IMR-90 (cell line): ENCODE measurements around the gene EXOC4. TPM values are rescaled to one million over a fixed set of nuclear protein-coding genes. Genes with fewer than 3 reads are reported as not detected.

Source experiments
- ATAC-seq: fragments of 200-7000 bp; cut with Tn5 transposase; 2 replicates; pipeline ENCODE4 v1.9.1; 2020; ENCODE audit warnings: low read depth, mild to moderate bottlenecking, moderate library complexity
- BruUV-seq: library from RNA; stranded (reverse); fragments of 400-500 nt; replicated peaks from 2 replicates; lab custom pipeline; 2021; lab: Mats Ljungman, UMichigan
- CTCF ChIA-PET: fragments of 300-600 bp; formaldehyde crosslinking; extraction: SDS; loops from one replicate; lab custom pipeline; 2021; ENCODE audit warnings: antibody characterized with exemption; lab: Yijun Ruan, JAX
- POLR2A ChIA-PET: fragments of 300-600 bp; sonication (Branson Sonifier 250); formaldehyde crosslinking; loops from one replicate; lab custom pipeline; 2022; ENCODE audit warnings: antibody characterized with exemption; ENCODE audit not compliant: unreplicated experiment; lab: Charles Lee
- DNase-seq: peaks from one replicate; pipeline ENCODE4 v3.0.0; 2013
- H2AFZ ChIP-seq: replicated peaks from 2 replicates; pipeline ENCODE3; 2013; ENCODE audit warnings: low read length, mild to moderate bottlenecking; ENCODE audit not compliant: poor library complexity
- H2AK5ac ChIP-seq: 2 replicates; pipeline ENCODE4 v1.6.1; 2013; ENCODE audit warnings: low read depth, low read length, inconsistent platforms
- H2AK9ac ChIP-seq: replicated peaks from 2 replicates; pipeline ENCODE3; 2013; ENCODE audit warnings: mild to moderate bottlenecking, low read depth, low read length, moderate library complexity; ENCODE audit not compliant: poor library complexity
- H2BK120ac ChIP-seq: 2 replicates; pipeline ENCODE4 v1.6.1; 2013; ENCODE audit warnings: low read depth, low read length, inconsistent platforms
- H2BK15ac ChIP-seq: 3 replicates; pipeline ENCODE4 v1.6.1; 2013; ENCODE audit warnings: low read depth, low read length, inconsistent platforms
- H2BK20ac ChIP-seq: 2 replicates; pipeline ENCODE4 v1.6.1; 2013; ENCODE audit warnings: low read depth, mild to moderate bottlenecking, inconsistent platforms, low read length, moderate library complexity
- H2BK5ac ChIP-seq: 2 replicates; pipeline ENCODE4 v1.6.1; 2013; ENCODE audit warnings: mild to moderate bottlenecking, low read depth, low read length, inconsistent platforms; ENCODE audit not compliant: poor library complexity, severe bottlenecking
- H3K14ac ChIP-seq: replicated peaks from 2 replicates; pipeline ENCODE4 v1.6.1; 2013; ENCODE audit warnings: low read depth, low read length, inconsistent platforms
- H3K18ac ChIP-seq: 2 replicates; pipeline ENCODE4 v1.6.1; 2013; ENCODE audit warnings: low read depth, low read length, control low read depth
- H3K23ac ChIP-seq: 2 replicates; pipeline ENCODE4 v1.6.1; 2013; ENCODE audit warnings: low read depth, low read length, inconsistent platforms
- H3K27ac ChIP-seq: 2 replicates; pipeline ENCODE4 v1.5.1; 2013; ENCODE audit warnings: mild to moderate bottlenecking, control low read depth, low read length; ENCODE audit not compliant: insufficient read depth
- H3K27me3 ChIP-seq: 2 replicates; pipeline ENCODE4 v1.6.1; 2013; ENCODE audit warnings: low read length; ENCODE audit not compliant: control insufficient read depth, insufficient read depth
- H3K36me3 ChIP-seq: 2 replicates; pipeline ENCODE4 v1.6.1; 2013; ENCODE audit warnings: low read length, mixed read lengths; ENCODE audit not compliant: control insufficient read depth, insufficient read depth
- H3K4ac ChIP-seq: 2 replicates; pipeline ENCODE4 v1.6.1; 2013; ENCODE audit warnings: low read depth, low read length, inconsistent platforms
- H3K4me1 ChIP-seq: 2 replicates; pipeline ENCODE4 v1.6.1; 2013; ENCODE audit warnings: low read length, mixed read lengths; ENCODE audit not compliant: control insufficient read depth, insufficient read depth
- H3K4me2 ChIP-seq: 2 replicates; pipeline ENCODE4 v1.6.1; 2013; ENCODE audit warnings: low read depth, mild to moderate bottlenecking, control low read depth, low read length, moderate library complexity
- H3K4me3 ChIP-seq: 2 replicates; pipeline ENCODE4 v1.5.1; 2013; ENCODE audit warnings: low read depth, mild to moderate bottlenecking, control low read depth, low read length, moderate library complexity; ENCODE audit not compliant: insufficient read depth
- H3K56ac ChIP-seq: 2 replicates; pipeline ENCODE4 v1.6.1; 2013; ENCODE audit warnings: low read length, inconsistent platforms; ENCODE audit not compliant: insufficient read depth; ENCODE audit errors: extremely low read depth
- H3K79me1 ChIP-seq, 2 experiments: 2 replicates each; pipeline ENCODE4 v1.6.1; 2013; ENCODE audit warnings: low read length in 2 of 2, inconsistent platforms in 1 of 2, low read depth in 1 of 2
- H3K9ac ChIP-seq: 2 replicates; pipeline ENCODE4 v1.6.1; 2013; ENCODE audit warnings: low read depth, low read length, control low read depth
- H3K9me1 ChIP-seq: 2 replicates; pipeline ENCODE4 v1.6.1; 2013; ENCODE audit warnings: low read length, inconsistent platforms; ENCODE audit not compliant: insufficient read depth
- H3K9me3 ChIP-seq: 2 replicates; pipeline ENCODE4 v1.6.1; 2013; ENCODE audit warnings: low read length; ENCODE audit not compliant: control insufficient read depth, insufficient read depth
- H4K20me1 ChIP-seq: 2 replicates; pipeline ENCODE4 v1.6.1; 2013; ENCODE audit warnings: low read length, inconsistent platforms; ENCODE audit not compliant: insufficient read depth
- H4K5ac ChIP-seq: 2 replicates; pipeline ENCODE4 v1.6.1; 2013; ENCODE audit warnings: mild to moderate bottlenecking, low read depth, low read length, control low read depth
- H4K8ac ChIP-seq, 2 experiments: 2 replicates each; pipeline ENCODE4 v1.6.1; 2013; ENCODE audit warnings: low read depth in 2 of 2, low read length in 2 of 2, control low read depth in 1 of 2, inconsistent platforms in 1 of 2
- H4K91ac ChIP-seq: 2 replicates; pipeline ENCODE4 v1.6.1; 2013; ENCODE audit warnings: low read depth, low read length, inconsistent platforms; ENCODE audit not compliant: insufficient read depth
- CEBPB ChIP-seq: IDR thresholded peaks from 2 replicates; pipeline ENCODE4 v1.6.1; 2012; ENCODE audit warnings: low read depth, low read length, improper control_type of control experiment
- USF2 ChIP-seq: fragments of 150-350 bp; IDR thresholded peaks from 2 replicates; pipeline ENCODE4 v1.6.1; 2017; ENCODE audit warnings: mild to moderate bottlenecking, antibody characterized with exemption, low read length, low read depth
- WGBS, 2 experiments: methylation state at CpG; one replicate each; pipeline versions ENCODE4 v1.1.5 to v1.1.7; 2013; ENCODE audit warnings: missing lambda C conversion rate in 2 of 2; ENCODE audit not compliant: insufficient read length in 1 of 2; ENCODE audit errors: extremely low coverage in 2 of 2; 5-methylcytosine and 5-hydroxymethylcytosine counted together
- dilution Hi-C: fragments of 300-500 bp; cut with HindIII; formaldehyde crosslinking; loops from one replicate; pipeline ENCODE4 v1.14.3; 2018; ENCODE audit warnings: low sequenced_read_pairs; ENCODE audit not compliant: unreplicated experiment
- in situ Hi-C: fragments of 300-500 bp; cut with MboI; formaldehyde crosslinking; loops from 3 replicates; pipeline ENCODE4 v1.14.3; 2019; ENCODE audit warnings: low sequenced_read_pairs, inconsistent platforms, mixed read lengths
- intact Hi-C: fragments of 100-400 bp; cut with micrococcal nuclease; formaldehyde crosslinking; loops from 2 replicates; pipeline ENCODE4 v1.10.0; 2022
- polyA plus RNA-seq, 3 experiments: library from polyadenylated mRNA; depleted of rRNA; stranded (reverse); fragments of >200 nt; gene quantifications; 2 replicates each; pipeline ENCODE4 v1.2.3, GENCODE V29; 2012; ENCODE audit warnings: low replicate concordance in 1 of 3
- total RNA-seq: library from RNA; depleted of rRNA; stranded (reverse); fragments of >200 nt; gene quantifications from 2 replicates; pipeline ENCODE4 v1.2.3, GENCODE V29; 2012

Gene EXOC4
- total and polyA plus RNA-seq, 2 of the 4 experiments (the other 2 are of a cell fraction): 25.4 to 94.6 TPM

GRCh38 chr7:133571076-133571475, 318.2 kb downstream of the EXOC4 start:
- WGBS, 2 experiments: 100% methylated on average over 1 of the region's 3 CpGs; no CpG with 5 or more reads in 1 of the 2 experiments
- H3K4me2 ChIP-seq: no peak overlapping the region
- H2BK120ac ChIP-seq: no peak overlapping the region
- H2BK5ac ChIP-seq: no peak overlapping the region
- H4K5ac ChIP-seq: no peak overlapping the region
- no peak overlapping the region for H2BK15ac ChIP-seq
- H3K27me3 ChIP-seq: no peaks in the 10 kb centered on the region
- H3K4ac ChIP-seq: peak overlapping the region; percentile 72; the same call in 1 of the 2 replicates
- H4K91ac ChIP-seq: no peak overlapping the region
- H3K4me1 ChIP-seq: peaks cover 3% of the 10 kb centered on the region; the same call in 1 of the 2 replicates
- H3K27ac ChIP-seq: no peak overlapping the region
- no peak overlapping the region for H4K8ac ChIP-seq
- 0 out of 2 replicates have a peak overlapping the region, but pooled peaks have one; percentile 33 for H2AK5ac ChIP-seq
- no peaks in the 10 kb centered on the region for H3K36me3 ChIP-seq
- H3K4me3 ChIP-seq: no peak overlapping the region
- dilution Hi-C loops: no loop called here
- H3K18ac ChIP-seq: no peak overlapping the region
- CTCF ChIA-PET: no interaction called here
- intact Hi-C loops: no loop called here
- no peaks in the 10 kb centered on the region for H4K20me1 ChIP-seq
- ATAC-seq: no peak
- H3K9me3 ChIP-seq: no peaks in the 10 kb centered on the region
- no TSS peak for BruUV-seq
- no peak overlapping the region for H2AK9ac ChIP-seq
- H3K9me1 ChIP-seq: 0 out of 2 replicates have a peak, but pooled peaks cover 5% of the 10 kb centered on the region
- H3K23ac ChIP-seq: no peak overlapping the region
- in situ Hi-C loops: no loop called here
- H2AFZ ChIP-seq: no peak overlapping the region
- DNase-seq: no peak
- POLR2A ChIA-PET: no interaction called here
- TF ChIP-seq USF2: no peak
- TF ChIP-seq CEBPB: peak; percentile 42; the same call in 1 of the 2 replicates
- no peak overlapping the region for H2BK20ac ChIP-seq
- H3K9ac ChIP-seq: no peak overlapping the region
- H3K56ac ChIP-seq: no peak overlapping the region
- peaks cover 0 to 9% of the 10 kb centered on the region in 2 experiments; a peak in 2 of 4 replicates for H3K79me1 ChIP-seq
- H3K14ac ChIP-seq: no peak overlapping the region
